Skin of body (tissue), 2 donors: Measurements from ENCODE around the gene GPLD1. TPM values are rescaled to one million over a fixed set of nuclear protein-coding genes. Genes with fewer than 3 reads are reported as not detected.
"Not testable (repeated sequence)": the region's sequence is repeated elsewhere in the genome, so short reads cannot be mapped to it uniquely, and the experiment has no call there.

Experiments
- DNase-seq: peaks from one replicate; lab custom pipeline; 2025; lab: John Stamatoyannopoulos, UW
- total RNA-seq: library from RNA; depleted of rRNA; stranded (reverse); fragments of >200 nt; gene quantifications from one replicate; pipeline ENCODE4 v1.2.3, GENCODE V29; 2014

The GPLD1 gene
- total RNA-seq, 1 donor from 2014 or later = 10.2 TPM

DNA sequence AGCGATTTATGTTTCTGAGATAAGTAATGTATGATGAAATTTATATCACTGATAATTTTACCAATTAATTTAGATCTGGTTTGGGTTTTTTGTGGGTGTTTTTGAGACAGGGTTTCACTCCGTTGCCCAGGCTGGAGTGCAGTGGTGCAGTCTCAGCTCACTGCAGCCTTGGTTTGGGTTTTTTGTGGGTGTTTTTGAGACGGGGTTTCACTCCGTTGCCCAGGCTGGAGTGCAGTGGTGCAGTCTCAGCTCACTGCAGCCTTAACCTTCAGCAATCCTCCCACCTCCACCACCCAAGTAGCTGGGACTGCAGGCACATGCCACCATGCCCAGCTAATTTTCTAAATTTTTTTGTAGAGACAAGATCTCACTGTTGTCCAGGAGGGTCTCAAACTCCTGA, 73.6 kb downstream of the GPLD1 start:
- no peak for DNase-seq

DNA sequence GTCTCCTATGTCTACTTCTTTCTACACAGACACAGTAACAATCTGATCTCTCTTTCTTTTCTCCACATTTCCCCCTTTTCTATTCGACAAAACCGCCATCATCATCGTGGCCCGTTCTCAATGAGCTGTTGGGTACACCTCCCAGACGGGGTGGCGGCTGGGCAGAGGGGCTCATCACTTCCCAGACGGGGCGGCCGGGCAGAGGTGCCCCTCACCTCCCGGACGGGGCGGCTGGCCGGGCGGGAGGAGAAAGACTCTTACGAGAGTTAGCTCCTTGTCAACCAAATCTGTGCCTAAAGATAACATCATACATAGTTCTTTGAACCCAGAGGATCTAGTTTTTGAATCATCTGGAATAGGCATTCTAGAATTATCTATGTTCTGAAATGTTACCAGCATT, 74.8 kb downstream of the GPLD1 start:
- DNase-seq = not testable (repeated sequence)

DNA sequence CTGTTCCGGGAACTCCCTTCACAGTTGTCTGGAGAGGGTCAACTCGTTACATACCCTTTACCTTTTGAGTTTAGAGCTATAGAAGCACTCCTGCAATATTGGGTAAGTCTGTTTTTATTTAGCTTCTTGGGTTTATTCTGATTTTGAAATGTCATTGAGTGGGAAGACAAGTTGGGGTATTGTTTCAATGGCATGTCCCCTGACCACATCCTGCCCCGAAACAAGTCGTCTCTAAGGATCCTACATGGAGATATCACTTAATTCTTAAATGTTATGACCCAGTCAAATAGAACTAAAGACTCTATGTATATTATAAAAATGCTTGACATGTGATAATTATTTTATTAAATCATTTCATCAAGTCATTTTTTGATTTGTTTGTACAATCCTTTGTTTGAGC, 77.1 kb downstream of the GPLD1 start:
- no peak for DNase-seq

DNA sequence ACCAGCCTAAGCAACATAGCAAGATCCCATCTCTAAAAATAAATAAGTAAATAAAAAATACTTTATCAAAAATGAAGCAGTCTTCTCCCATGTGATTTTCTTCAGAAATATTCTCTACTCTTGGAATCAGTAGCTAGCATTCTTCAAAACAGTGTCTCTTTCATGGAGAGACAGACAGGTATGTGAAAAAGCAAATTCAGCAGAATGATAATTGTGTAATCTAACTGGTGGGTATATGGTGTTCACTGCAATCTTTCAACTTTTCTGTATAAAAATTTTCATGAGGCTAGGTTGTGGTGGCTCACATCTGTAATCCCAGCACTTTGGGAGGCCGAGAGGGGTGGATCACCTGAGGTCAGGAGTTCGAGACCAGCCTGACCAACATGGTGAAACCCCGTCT, 78.8 kb downstream of the GPLD1 start:
- DNase-seq = no peak

DNA sequence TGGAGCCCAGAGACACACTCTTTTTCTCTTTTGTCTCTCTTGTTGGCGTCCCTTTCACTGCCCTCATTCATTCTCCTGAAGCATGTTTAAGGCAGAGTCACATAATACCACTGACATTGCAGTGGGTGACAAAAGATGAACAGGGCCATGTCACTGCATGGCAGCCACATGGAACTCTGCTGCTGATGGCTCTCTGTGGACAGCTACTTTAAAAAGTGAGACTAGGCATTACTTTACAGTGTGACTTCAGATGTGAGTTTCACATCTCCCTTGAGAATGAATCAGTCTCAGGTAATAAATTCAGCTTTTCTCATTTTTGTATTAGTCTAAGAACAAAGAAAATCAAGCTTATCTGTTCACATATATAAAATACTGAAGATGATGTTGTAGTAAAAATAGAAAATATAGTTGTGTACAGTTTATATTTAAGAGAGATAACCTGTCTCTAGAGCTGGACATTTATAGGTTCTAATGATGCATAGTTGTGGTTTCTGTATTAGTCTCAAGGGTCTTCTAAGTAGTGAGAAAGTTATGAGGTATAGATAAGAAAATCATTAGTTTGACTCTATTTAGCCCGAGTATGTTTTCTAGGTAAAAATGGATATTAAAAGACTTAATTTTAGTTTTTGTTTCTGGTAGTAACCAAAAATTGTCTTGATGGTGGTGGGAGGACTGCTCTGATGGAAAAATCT, 80.5 kb downstream of the GPLD1 start:
- DNase-seq = no peak

DNA sequence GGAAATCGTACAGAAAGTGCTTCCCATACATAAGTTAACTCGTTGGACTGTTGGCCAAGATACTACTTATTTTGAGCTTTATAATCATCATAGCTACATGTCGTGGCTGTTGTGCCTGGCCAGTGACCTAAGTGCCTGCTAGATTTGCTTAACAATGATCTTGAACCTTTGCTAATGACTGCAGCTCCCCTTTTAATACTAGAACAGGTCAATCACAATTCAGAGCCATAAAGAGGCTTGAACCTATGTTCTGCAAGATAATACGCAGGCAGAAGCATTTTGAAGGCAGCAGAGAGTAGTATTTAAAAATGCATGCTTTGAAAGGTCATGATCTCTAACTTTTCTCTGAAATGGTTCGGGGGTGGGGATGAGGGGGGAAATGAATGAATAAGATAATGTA, 84.1 kb downstream of the GPLD1 start:
- no peak for DNase-seq

DNA sequence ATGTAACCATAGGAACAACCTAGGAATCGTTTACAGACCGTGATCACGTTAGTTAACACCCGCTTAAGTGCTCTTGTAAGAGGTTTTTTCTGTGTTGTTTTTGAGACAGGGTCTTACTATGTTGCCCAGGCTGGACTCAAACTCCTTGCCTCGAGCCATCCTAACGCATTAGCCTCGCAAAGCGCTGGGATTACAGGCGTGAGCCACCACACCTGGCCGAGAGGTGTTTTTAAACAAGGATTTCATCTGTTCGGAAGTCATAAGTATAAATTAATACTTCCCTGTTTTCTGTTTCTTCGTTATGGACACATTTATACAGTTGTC, 85.9 kb downstream of the GPLD1 start:
- DNase-seq = peak; percentile 3

DNA sequence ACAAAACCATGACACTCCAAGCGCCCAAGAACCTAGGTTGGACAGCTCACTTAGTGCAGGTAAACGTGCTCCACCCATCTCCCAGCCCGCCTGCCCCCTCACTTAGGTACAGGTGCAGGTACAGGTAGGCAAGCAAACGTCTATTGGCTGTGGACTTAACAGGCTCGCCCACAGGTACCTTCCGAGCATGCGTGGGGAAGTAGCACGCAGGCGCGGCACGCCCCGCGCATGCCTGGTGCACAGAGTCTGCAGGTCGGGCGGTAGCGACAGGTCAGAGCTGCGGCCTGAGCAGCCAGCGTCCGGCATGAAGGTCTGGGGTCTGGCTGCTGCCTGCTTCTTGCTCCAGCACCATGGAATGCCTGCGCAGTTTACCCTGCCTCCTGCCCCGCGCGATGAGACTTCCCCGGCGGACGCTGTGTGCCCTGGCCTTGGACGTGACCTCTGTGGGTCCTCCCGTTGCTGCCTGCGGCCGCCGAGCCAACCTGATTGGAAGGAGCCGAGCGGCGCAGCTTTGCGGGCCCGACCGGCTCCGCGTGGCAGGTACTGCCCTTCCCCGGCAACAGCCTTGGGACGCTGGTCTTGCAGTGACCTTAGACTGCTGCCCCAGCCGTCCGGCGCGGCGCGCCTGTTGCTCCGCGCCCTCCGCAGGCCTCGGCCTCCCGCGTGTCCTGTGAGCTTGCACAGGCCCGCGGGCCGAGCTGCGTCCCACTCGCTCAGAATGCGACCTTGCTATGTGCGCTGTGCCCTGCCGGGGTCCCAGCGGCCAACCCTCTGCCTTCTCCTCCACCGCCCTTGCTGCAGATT, 86.5 kb downstream of the GPLD1 start, which contains the start of gene MRS2:
TSS of gene MRS2 (plus strand) at position 240 of the 804 bp plus-strand sequence. CDS start at position 351, 111 bp downstream.
- DNase-seq = peak; percentile 31

DNA sequence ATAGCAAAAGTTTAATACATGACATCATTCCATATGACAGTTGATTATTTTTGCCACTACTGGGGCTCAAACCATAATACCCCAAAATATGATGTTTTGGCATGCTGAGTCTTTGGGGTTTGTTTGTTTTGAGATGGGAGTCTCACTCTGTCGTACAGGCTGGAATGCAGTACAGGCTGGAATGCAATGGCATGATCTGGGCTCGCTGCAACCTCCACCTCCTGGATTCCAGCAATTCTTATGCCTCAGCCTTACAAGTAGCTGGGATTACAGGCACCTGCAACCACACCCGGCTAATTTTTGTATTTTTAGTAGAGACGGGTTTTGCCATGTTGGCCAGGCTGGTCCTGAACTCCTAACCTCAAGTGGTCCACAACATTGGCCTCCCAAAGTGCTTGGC, 87.9 kb downstream of the GPLD1 start:
- DNase-seq = no peak

DNA sequence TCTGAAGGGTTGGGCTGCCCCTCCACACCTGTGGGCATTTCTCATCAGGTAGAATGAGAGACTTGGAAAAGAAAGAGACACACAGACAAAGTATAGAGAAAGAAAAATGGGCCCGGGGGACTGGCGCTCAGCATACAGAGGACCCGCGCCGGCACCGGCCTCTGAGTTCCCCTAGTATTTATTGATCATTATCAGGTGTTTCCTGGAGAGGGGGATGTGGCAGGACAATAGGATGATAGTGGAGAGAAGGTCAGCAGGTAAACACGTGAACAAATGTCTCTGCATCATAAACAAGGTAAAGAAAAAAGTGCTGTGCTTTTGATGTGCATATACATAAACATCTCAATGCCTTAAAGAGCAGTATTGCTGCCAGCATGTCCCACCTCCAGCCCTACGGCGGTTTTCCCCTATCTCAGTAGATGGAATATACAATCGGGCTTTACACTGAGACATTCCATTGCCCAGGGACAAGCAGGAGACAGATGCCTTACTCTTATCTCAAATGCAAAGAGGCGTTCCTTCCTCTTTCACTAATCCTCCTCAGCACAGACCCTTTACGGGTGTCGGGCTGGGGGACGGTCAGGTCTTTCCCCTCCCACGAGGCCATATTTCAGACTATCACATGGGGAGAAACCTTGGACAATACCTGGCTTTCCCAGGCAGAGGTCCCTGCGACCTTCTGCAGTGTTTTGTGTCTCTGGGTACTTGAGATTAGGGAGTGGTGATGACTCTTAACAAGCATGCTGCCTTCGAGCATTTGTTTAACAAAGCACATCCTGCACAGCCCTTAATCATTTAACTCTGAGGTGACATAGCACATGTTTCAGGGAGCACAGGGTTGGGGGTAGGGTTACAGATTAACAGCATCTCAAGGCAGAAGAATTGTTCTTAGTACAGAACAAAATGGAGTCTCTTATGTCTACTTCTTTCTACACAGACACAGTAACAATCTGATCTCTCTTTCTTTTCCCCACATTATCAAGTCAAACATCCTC, 89.0 kb downstream of the GPLD1 start:
- not testable (repeated sequence) for DNase-seq

DNA sequence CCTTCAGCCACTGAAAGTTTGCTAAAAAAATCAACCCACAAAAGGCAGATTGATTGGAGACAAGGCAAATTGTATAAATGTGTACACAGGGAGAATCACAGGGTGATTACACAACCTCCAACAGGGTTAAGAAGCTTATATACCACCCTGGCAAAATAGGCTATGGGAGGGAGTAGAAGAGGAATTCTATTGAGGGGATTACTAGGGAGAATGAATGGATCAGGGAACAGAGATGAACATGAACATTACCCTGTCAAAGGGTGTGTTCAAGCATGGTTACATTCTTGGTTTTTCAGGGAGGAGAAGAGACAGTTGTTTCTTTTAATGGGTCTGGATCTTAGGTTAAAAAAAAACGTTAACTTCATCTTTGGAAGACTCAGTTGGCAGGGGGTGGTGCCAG, 91.7 kb downstream of the GPLD1 start:
- DNase-seq = no peak

DNA sequence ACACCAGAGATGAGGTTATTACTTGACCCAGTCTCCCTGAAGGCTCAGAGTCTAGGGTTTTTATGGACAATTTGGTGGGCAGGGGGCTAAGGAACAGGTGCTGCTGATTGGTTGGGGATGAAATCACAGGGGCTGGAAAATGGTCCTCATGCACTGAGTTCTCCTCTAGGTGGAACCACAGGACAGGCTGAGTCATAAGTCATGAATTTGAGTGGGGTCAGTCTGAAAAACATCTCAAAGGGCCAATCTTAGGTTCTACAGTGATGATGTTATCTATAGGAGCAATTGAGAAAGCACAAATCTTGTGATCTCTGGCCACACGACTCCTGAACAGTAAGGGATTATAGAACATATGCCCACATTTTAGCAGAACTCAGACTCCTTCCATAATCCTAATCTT, 92.6 kb downstream of the GPLD1 start:
- no peak for DNase-seq

DNA sequence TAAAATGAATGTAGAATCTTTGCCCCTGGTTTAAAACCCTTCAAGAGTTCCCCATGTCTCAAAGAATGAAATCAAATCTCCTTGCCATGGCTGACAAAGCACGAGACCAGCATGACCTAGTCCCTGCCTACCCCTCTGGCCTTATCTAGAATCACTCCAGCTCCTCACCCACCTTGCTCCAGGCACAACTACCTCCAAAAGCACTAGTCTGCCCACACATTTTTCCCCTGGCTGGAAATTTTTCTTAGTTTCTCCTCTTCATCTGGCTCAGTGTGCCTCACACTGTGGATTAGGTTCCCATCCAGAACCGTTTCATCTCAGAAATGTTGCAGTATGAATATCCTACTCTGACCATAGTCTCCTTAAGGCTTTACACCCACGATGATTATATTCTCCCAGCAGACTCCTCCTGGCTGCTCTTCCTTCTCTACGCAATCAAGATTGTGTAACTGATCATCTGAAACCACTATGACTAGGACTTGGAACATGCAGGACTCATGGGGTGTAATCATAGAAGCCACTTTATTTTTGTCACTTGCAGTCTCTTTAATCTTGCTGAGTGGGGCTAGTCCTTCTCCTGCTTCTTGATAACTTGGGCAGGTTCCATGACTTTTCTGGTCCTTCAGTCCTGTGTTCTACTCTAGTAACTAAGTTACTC, 94.5 kb downstream of the GPLD1 start:
- no peak for DNase-seq

DNA sequence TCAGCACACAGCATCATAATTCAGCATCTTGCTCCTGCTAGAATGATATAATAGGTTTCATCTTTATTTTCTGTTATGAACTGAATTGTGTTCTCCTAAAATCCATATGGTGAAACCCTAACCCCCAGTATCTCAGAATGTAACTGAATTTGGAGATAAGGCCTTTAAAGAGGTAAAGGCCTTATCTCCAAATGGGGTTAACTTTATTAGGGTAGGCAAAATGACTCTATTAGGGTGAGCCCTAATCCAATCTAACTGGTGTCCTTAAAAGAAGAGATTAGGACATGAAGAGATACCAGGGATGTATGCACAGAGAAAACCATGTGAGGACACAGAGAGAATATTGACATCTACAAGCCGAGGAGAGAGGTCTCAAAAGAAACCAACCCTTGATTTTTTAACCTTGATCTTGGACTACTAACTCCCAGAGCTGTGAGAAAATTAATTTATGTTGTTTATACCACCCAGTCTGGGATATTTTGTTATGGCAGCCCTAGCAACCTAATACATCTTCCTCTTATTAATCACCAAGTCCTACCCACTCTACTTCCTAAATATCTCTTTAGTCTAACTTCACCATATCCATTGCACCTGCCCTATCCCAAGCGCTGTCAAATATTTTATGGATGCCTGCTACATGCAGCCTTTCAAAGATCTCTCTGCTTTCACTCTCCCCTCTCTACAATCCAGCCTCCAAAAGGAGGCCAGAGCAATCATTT, 95.2 kb downstream of the GPLD1 start:
- DNase-seq = no peak

DNA sequence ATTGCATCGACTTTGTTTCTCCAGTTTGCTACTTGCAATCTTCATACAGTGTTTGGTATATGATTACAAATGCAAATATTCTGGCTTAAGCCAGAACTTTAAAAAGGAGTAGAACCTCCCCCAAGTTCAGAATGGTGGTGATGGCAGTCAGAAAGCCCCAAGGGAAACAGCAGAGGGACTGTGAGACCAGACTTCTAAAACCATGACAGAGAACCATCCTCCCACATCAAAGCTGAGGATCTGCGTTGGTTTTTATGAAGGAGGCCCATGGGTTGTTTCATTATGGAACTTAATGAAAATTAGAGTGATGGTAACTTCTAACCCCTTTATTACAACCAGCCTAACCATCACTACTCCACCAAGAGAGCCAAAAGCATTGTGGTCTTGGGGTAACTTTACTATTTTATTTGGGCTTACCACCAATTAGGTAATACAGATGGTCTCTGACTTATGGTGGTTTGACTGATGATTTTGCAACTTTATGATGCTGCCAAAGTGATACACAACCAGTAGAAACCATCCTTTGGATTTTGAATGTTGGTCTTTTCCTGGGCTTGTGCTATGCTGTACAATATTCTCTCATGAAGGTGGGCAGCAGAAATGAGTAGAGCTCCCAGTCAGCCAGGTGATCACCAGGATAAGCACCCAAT, 97.5 kb downstream of the GPLD1 start:
- no peak for DNase-seq

DNA sequence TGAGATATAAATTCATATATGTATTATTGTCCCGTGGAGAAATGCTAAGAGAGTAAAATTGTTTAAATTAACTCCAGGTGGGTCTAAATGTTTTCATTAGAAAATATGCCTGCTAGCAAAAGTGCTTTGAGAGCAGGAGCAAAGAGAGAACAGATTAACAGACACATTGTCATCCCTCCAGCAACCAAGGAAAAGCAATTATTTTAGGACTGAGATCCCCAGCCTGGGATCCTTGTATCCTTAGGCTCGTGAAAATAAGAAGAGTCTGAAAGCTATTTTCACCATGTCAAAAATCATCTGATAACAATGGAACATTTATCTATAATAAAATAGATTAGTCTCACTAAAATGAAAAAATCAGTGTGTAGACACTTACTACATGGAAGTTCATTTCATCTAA, 98.2 kb downstream of the GPLD1 start:
- DNase-seq = no peak

DNA sequence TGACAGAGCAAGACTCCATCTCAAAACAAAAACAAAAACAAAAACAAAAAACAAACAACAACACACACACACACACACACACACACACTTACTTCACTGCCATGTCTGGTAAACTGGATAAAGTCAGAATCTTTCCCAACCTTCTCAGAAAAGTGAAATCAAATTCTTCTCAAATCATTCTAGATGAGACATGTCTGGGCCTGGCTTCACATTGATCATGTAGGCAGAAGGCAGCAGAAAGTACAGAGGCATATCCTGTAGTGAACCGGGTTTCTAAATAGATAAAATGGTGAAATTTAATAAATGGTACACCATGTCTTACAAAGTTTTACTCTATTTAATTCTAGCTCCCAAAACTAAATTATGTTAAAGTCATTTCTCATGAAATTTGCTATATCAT, 101.6 kb downstream of the GPLD1 start:
- DNase-seq = no peak

DNA sequence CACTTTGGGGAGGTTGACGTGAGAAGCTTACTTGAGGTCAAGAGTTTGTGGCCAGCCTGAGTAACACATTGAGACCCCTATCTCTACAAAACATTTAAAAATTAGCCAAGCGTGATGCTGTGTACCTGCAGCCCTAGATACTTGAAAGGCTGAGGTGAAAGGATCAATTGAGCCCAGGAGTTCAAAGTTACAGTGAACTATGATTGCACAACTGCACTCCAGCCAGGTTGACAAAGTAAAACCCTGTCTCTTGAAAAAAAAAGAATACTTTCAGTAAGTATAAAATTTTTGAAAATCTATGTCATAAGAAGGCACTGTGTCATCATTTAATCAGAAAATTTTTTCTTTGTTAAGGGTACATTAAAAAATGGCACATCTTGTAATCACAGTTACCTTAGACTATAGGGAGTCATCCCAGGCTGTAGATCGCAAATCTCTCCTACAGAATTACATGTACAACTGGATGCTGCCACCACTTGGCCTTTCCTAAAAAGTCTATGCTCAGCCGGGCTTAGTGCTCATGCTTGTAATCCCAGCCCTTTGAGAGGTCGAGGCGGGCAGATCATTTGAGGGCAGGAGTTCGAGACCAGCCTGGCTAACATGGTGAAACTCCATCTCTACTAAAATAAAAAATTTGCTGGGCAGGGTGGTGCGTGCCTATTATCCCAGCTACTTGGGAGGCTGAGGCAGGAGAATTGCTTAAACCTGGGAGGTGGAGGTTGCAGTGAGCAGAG, 103.7 kb downstream of the GPLD1 start:
- no peak for DNase-seq

DNA sequence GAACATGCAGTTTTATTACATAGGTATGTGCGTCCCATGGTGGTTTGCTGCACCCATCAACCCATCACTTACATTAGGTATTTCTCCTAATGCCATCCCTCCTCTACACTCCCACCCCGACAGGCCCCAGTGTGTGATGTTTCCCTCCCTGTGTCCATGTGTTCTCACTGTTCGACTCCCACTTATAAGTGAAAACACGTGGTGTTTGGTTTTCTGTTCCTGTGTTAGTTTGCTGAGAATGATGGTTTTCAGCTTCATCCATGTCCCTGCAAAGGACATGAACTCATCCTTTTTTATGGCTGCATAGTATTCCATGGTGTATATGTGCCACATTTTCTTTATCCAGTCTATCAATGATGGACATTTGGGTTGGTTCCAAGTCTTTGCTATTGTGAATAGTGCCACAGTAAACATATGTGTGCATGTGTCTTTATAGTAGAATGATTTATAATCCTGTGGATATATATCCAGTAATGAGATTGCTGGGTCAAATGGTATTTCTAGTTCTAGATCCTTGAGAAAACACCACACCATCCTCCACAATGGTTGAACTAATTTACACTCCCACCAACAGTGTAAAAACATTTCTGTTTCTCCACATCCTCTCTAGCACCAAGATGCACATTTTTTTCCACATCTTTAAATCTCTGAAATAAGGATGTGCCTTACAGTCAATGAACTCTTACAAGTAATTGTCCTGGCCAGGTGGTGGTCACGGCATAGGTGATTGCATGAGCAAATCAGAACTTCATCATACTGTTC, 104.8 kb downstream of the GPLD1 start:
- not testable (repeated sequence) for DNase-seq
